GM12878 (cell line): ENCODE data around the gene SEMA3A. TPM values are rescaled to one million over a fixed set of nuclear protein-coding genes. Genes with fewer than 3 reads are reported as not detected.
A peak's percentile ranks its signal among the peaks of the same experiment; 100 is the strongest.

Experiments used
- ATAC-seq: fragments of 200-7000 bp; cut with Tn5 transposase; 3 replicates; pipeline ENCODE4 v1.9.1; 2020; ENCODE audit warnings: mild to moderate bottlenecking, moderate library complexity
- BruUV-seq: library from RNA; stranded (reverse); fragments of 400-500 nt; replicated peaks from 2 replicates; lab custom pipeline; 2021; lab: Mats Ljungman, UMichigan
- CTCF ChIA-PET: fragments of 300-600 bp; sonication (Branson Sonifier 250); formaldehyde crosslinking; extraction: SDS; loops from one replicate; lab custom pipeline; 2021; ENCODE audit warnings: inconsistent platforms; lab: Yijun Ruan, JAX
- POLR2A ChIA-PET: fragments of 350-600 bp; formaldehyde crosslinking; extraction: SDS; loops from one replicate; lab custom pipeline; 2021; ENCODE audit warnings: inconsistent platforms; lab: Charles Lee
- RAD21 ChIA-PET: fragments of 300-600 bp; sonication (Branson Sonifier 250); formaldehyde crosslinking; loops from one replicate; lab custom pipeline; 2023; ENCODE audit warnings: antibody characterized with exemption; ENCODE audit not compliant: unreplicated experiment; lab: Charles Lee
- SMC1A ChIA-PET: fragments of 300-600 bp; sonication (Branson Sonifier 250); formaldehyde crosslinking; loops from one replicate; lab custom pipeline; 2023; ENCODE audit not compliant: unreplicated experiment, uncharacterized antibody; lab: Charles Lee
- DNase-seq: peaks from one replicate; pipeline ENCODE4 v3.0.0-alpha.2; 2011; ENCODE audit warnings: low read depth, low spot score
- FAIRE-seq: peaks from 3 replicates; lab custom pipeline; 2011; peaks lifted over from hg19 to GRCh38; lab: Jason Lieb, UNC
- H2AFZ ChIP-seq: 2 replicates; pipeline ENCODE4 v1.6.0; 2011; ENCODE audit warnings: low read depth, low read length, control low read depth; ENCODE audit not compliant: control insufficient read depth
- H3K27ac ChIP-seq: 2 replicates; pipeline ENCODE4 v1.5.1; 2011; ENCODE audit warnings: control low read depth; ENCODE audit not compliant: control insufficient read depth, insufficient read depth
- H3K27me3 ChIP-seq, 2 experiments: replicated peaks in 1 of 2; 2 replicates each; pipeline versions ENCODE4 v1.6.0 to v1.6.1; 2011; ENCODE audit warnings: low read length in 1 of 2; ENCODE audit not compliant: control insufficient read depth in 2 of 2, insufficient read depth in 2 of 2
- H3K36me3 ChIP-seq, 2 experiments: 2 replicates each; pipeline ENCODE4 v1.5.1; 2011; ENCODE audit warnings: low read length in 1 of 2; ENCODE audit not compliant: control insufficient read depth in 2 of 2, insufficient read depth in 2 of 2
- H3K4me1 ChIP-seq: 2 replicates; pipeline ENCODE4 v1.6.1; 2011; ENCODE audit warnings: mild to moderate bottlenecking, low read length, moderate library complexity, mixed read lengths; ENCODE audit not compliant: control insufficient read depth, insufficient read depth
- H3K4me2 ChIP-seq: 2 replicates; pipeline ENCODE4 v1.6.0; 2011; ENCODE audit warnings: control low read depth; ENCODE audit not compliant: control insufficient read depth, insufficient read depth
- H3K4me3 ChIP-seq: fragments of 200-600 bp; sonication (generic); 2 replicates; pipeline ENCODE4 v1.5.1; 2016
- H3K79me2 ChIP-seq: 2 replicates; pipeline ENCODE4 v1.6.0; 2011; ENCODE audit warnings: low read length; ENCODE audit not compliant: control insufficient read depth, insufficient read depth
- H3K9ac ChIP-seq: 2 replicates; pipeline ENCODE4 v1.8.0; 2011; ENCODE audit warnings: low read length, control low read depth, mixed read lengths; ENCODE audit not compliant: control insufficient read depth, insufficient read depth
- H3K9me3 ChIP-seq: replicated peaks from 3 replicates; pipeline ENCODE4 v1.5.1; 2011; ENCODE audit warnings: mild to moderate bottlenecking, low read length; ENCODE audit not compliant: control insufficient read depth, insufficient read depth
- H4K20me1 ChIP-seq: 2 replicates; pipeline ENCODE4 v1.6.0; 2011; ENCODE audit not compliant: control insufficient read depth, insufficient read depth
- BCLAF1 ChIP-seq: fragments of 450-650 bp; IDR thresholded peaks from 2 replicates; pipeline ENCODE4 v1.6.1; 2017; ENCODE audit warnings: antibody characterized with exemption, mild to moderate bottlenecking, moderate library complexity
- CBX5 ChIP-seq: sonication (generic); IDR thresholded peaks from 2 replicates; pipeline ENCODE4 v1.6.1; 2016; ENCODE audit warnings: low read depth, moderate library complexity, mild to moderate bottlenecking, inconsistent platforms
- FOXM1 ChIP-seq: IDR thresholded peaks from 2 replicates; pipeline ENCODE4 v1.6.1; 2012; ENCODE audit warnings: low read depth, mild to moderate bottlenecking, inconsistent platforms, low read length, moderate library complexity
- IRF5 ChIP-seq: fragments of 450-650 bp; IDR thresholded peaks from 2 replicates; pipeline ENCODE4 v1.6.1; 2017; ENCODE audit warnings: borderline replicate concordance
- JUND ChIP-seq: IDR thresholded peaks from 2 replicates; pipeline ENCODE4 v1.6.1; 2012; ENCODE audit warnings: low read depth, mild to moderate bottlenecking, low read length, improper control_type of control experiment, moderate library complexity
- KDM1A ChIP-seq: fragments of 200-600 bp; sonication (generic); IDR thresholded peaks from 2 replicates; pipeline ENCODE4 v1.6.1; 2016; ENCODE audit warnings: borderline replicate concordance
- MTA2 ChIP-seq: fragments of 450-650 bp; IDR thresholded peaks from 2 replicates; pipeline ENCODE4 v1.6.1; 2016; ENCODE audit warnings: low read depth, mild to moderate bottlenecking, moderate library complexity
- NR2C1 ChIP-seq: fragments of 450-650 bp; IDR thresholded peaks from 2 replicates; pipeline ENCODE4 v1.6.1; 2017; ENCODE audit warnings: antibody characterized with exemption, mild to moderate bottlenecking, moderate library complexity
- RAD51 ChIP-seq: fragments of 450-650 bp; IDR thresholded peaks from 2 replicates; pipeline ENCODE4 v1.6.1; 2016; ENCODE audit warnings: moderate library complexity, mild to moderate bottlenecking, inconsistent platforms
- SP1 ChIP-seq: IDR thresholded peaks from one replicate; pipeline ENCODE4 v1.6.1; 2011; ENCODE audit warnings: low read depth, low read length
- ZSCAN29 ChIP-seq: fragments of 450-650 bp; IDR thresholded peaks from 2 replicates; pipeline ENCODE4 v1.6.1; 2017; ENCODE audit warnings: mild to moderate bottlenecking, moderate library complexity
- WGBS: methylation state at CpG from one replicate; pipeline ENCODE4 v1.1.6; 2016; ENCODE audit warnings: low lambda C conversion rate; ENCODE audit not compliant: insufficient replicate concordance, insufficient coverage; ENCODE audit errors: missing lambda C conversion rate; 5-methylcytosine and 5-hydroxymethylcytosine counted together
- in situ Hi-C: fragments of 300-500 bp; cut with MboI; formaldehyde crosslinking; loops from 9 replicates; pipeline ENCODE4 v1.14.3; 2018; ENCODE audit warnings: mixed read lengths
- intact Hi-C: fragments of 100-400 bp; cut with micrococcal nuclease; formaldehyde crosslinking; loops from one replicate; pipeline ENCODE4 v1.14.2; 2022; ENCODE audit not compliant: unreplicated experiment
- polyA plus RNA-seq, 11 experiments: library from polyadenylated mRNA; depleted of rRNA in 4 of 11; unstranded in 6 of 11; stranded (reverse) in 5 of 11; fragments of >200 nt; fragmentation: Nextera tagmentation in 4 of 11; fragmentation: Illumina TruSeq in 1 of 11; extraction: Ambion mirVana in 4 of 11; extraction: Trizol in 1 of 11; gene quantifications; 1 replicate in 1 of 11; 2 replicates in 10 of 11; pipeline versions ENCODE4 v1.2.1 to v1.2.3, GENCODE V29; 2011 to 2016; ENCODE audit warnings: inconsistent platforms in 2 of 11, missing spikeins in 2 of 11, low read depth in 1 of 11
- total RNA-seq, 4 experiments: library from RNA; depleted of rRNA in 3 of 4; stranded (reverse); fragments of >200 nt in 3 of 4; fragmentation: Illumina TruSeq in 1 of 4; extraction: Trizol in 1 of 4; gene quantifications; 2 replicates each; pipeline versions ENCODE4 v1.2.1 to v1.2.3, GENCODE V29; 2013 to 2021

The SEMA3A gene
- total and polyA plus RNA-seq, 10 of the 15 experiments (the other 5 are each of a cell fraction or from before 2014, with no cell fraction given), result 0.01 to 3.3 (median 0.24) TPM

GRCh38 chr7:84196084-84196503 lies 1.5 kb upstream of the SEMA3A start:
- Histone ChIP-seq H3K4me3 (no peak overlapping the region), H3K27ac (no peak overlapping the region), H3K4me1 (no peaks in the 10 kb centered on the region), H3K9me3 (no peaks in the 10 kb centered on the region), H2AFZ (no peak overlapping the region), H3K9ac (no peak overlapping the region), H3K27me3 (no peaks in the 10 kb centered on the region)
- intact Hi-C loops, result no loop called here
- SMC1A ChIA-PET, result interaction anchor here (0.7 to 1.7 kb wide), 4 partner anchors 10 to 235 kb away, joined by 3 to 6 read pairs (median 4); no protein-coding TSS in a partner anchor
- FAIRE-seq, result no peak
- TF ChIP-seq ZSCAN29 (no peak), NR2C1 (no peak), JUND (no peak), IRF5 (no peak), RAD51 (no peak), CBX5 (no peak), KDM1A (no peak), BCLAF1 (no peak), SP1 (no peak), FOXM1 (no peak), MTA2 (no peak)
- TF ChIP-seq, all 136 proteins: peak for 0
- no peaks in the 10 kb centered on the region for H4K20me1 ChIP-seq
- ChIA-PET CTCF (no interaction called here), POLR2A (no interaction called here), RAD21 (interaction anchor here (0.6 kb wide), 1 partner anchor 25 kb away, joined by 3 read pairs; no protein-coding TSS in a partner anchor)
- DNase-seq, result no peak
- in situ Hi-C loops, result no loop called here
- no peaks in the 10 kb centered on the region for H3K36me3 ChIP-seq
- BruUV-seq, result no TSS peak
- H3K4me2 ChIP-seq, result no peak overlapping the region
- H3K79me2 ChIP-seq, result no peaks in the 10 kb centered on the region
- peak; percentile 26 for ATAC-seq
- WGBS, result 61% methylated on average over 4 of the region's 4 CpGs
